Activated CD8-positive, alpha-beta T cell treated with anti-CD3 and anti-CD28 coated beads, Interleukin-2, amount 10 ng/mL, durations not matched to agents 7 days and 5 days (primary cell): ENCODE data around the gene SLC20A1. TPM values are rescaled to one million over a fixed set of nuclear protein-coding genes. Genes with fewer than 3 reads are reported as not detected.

Experiments
- ATAC-seq: fragments of 150-1000 bp; cut with Tn5 transposase; one replicate; pipeline ENCODE4 v1.10.0; 2021; ENCODE audit warnings: moderate library complexity
- CTCF ChIA-PET: fragments of 350-600 bp; sonication (Branson Sonifier 250); formaldehyde crosslinking; loops from one replicate; lab custom pipeline; 2021; ENCODE audit warnings: antibody characterized with exemption; lab: Charles Lee
- POLR2A ChIA-PET: fragments of 350-600 bp; sonication (Branson Sonifier 250); formaldehyde crosslinking; loops from one replicate; lab custom pipeline; 2021; ENCODE audit warnings: antibody characterized with exemption; lab: Charles Lee
- DNase-seq: peaks from one replicate; pipeline ENCODE4 v3.0.0-alpha.2; 2020
- H3K27ac Mint-ChIP-seq: one replicate; pipeline ENCODE4 v1.8.0; 2021; ENCODE audit warnings: mild to moderate bottlenecking, mixed read lengths
- H3K27me3 Mint-ChIP-seq: one replicate; pipeline ENCODE4 v1.8.0; 2021; ENCODE audit warnings: low read depth, mixed read lengths
- H3K36me3 Mint-ChIP-seq: one replicate; pipeline ENCODE4 v1.8.0; 2021; ENCODE audit warnings: low read depth, mixed read lengths
- H3K4me1 Mint-ChIP-seq: one replicate; pipeline ENCODE4 v1.8.0; 2021; ENCODE audit warnings: low read depth, mixed read lengths
- H3K4me3 Mint-ChIP-seq: one replicate; pipeline ENCODE4 v1.8.0; 2021; ENCODE audit warnings: mild to moderate bottlenecking, mixed read lengths
- H3K9me3 Mint-ChIP-seq: one replicate; pipeline ENCODE4 v1.8.0; 2022; ENCODE audit warnings: mixed read lengths; ENCODE audit not compliant: insufficient read depth
- total RNA-seq, 2 experiments: library from RNA; stranded (reverse); gene quantifications; one replicate each; pipeline ENCODE4 v1.2.3, GENCODE V29; 2021

The SLC20A1 gene
- total RNA-seq, 2 experiments from 2014 or later, result 115 to 120 TPM

- ATAC-seq, result no peak
- CTCF ChIA-PET, result interaction anchor here (0.9 kb wide), 1 partner anchor 14 kb away, joined by 4 read pairs; no protein-coding TSS in a partner anchor
- Mint-ChIP-seq H3K36me3 (peaks cover 13% of the 10 kb centered on the region), H3K27me3 (peaks cover 16% of the 10 kb centered on the region), H3K27ac (no peak overlapping the region), H3K4me1 (peaks cover 64% of the 10 kb centered on the region), H3K4me3 (no peak overlapping the region), H3K9me3 (no peaks in the 10 kb centered on the region)
- POLR2A ChIA-PET, result no interaction called here
- DNase-seq, result no peak
Observed at GRCh38 chr2:112639936-112640335, 5.8 kb upstream of the SLC20A1 start.

- POLR2A ChIA-PET, result no interaction called here
- ATAC-seq, result no peak
- Mint-ChIP-seq H3K27me3 (peaks cover 16% of the 10 kb centered on the region), H3K4me3 (no peak overlapping the region), H3K9me3 (no peaks in the 10 kb centered on the region), H3K4me1 (peaks cover 60% of the 10 kb centered on the region), H3K27ac (no peak overlapping the region), H3K36me3 (peaks cover 13% of the 10 kb centered on the region)
- DNase-seq, result no peak
- CTCF ChIA-PET, result interaction anchor here (1.5 to 2.8 kb wide), 2 partner anchors 9 to 51 kb away, joined by 3 to 13 read pairs; no protein-coding TSS in a partner anchor
Observed at GRCh38 chr2:112640467-112640799, 5.3 kb upstream of the SLC20A1 start.

DNA sequence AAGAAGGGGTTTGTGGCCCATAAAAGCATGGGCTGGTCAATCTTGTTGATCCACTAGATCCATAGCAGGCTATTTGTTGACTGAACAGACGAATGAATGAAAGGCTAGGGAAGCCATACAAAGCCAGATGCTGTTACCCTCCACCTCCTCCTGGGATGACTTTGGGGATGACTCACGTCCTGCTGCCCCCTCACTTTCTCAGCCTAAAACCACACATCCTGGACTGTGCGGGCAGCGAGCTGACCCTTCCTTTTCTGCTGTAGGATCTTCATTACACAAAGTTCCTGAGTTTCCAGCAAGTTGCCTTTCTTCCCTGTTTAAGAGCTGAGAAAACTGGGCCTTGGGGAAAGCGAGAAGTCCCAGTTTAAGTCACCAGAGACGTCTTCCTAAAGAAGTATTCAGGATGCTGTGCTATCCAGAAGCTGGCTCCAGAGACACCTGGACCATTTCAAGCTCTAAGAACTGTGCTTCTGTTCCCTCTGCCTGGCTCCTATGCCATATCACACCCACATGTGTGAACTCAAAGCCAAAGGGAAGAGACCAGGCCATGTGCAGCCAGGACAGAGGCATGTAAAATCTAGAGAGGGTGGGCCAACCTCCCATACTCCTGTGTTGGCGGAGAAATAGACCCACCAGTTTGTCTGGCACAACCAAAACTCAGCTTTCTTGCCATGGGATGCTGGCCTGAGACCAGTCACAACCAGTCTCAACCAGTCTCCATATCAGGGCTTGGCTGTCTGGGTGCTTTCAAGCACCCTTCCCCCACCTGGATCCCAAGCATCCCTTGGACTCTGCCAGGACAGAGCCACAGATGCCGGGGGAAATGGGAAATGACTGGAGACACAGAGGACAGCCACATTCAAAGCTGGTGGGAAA lies 4.7 kb upstream of the SLC20A1 start:
- Mint-ChIP-seq H3K27me3 (peaks cover 10% of the 10 kb centered on the region), H3K9me3 (no peaks in the 10 kb centered on the region), H3K4me1 (peaks cover 54% of the 10 kb centered on the region), H3K36me3 (peaks cover 13% of the 10 kb centered on the region), H3K27ac (no peak overlapping the region), H3K4me3 (no peak overlapping the region)
- POLR2A ChIA-PET, result interaction anchor here (0.7 kb wide), 1 partner anchor 98 kb away, joined by 3 read pairs; no protein-coding TSS in a partner anchor
- CTCF ChIA-PET, result interaction anchor here (1.5 to 2.8 kb wide), 3 partner anchors 9 to 50 kb away, joined by 3 to 13 read pairs (median 8); no protein-coding TSS in a partner anchor
- ATAC-seq (no peak), DNase-seq (no peak)

- peaks cover 9% of the 10 kb centered on the region for H3K27me3 Mint-ChIP-seq
- no peak overlapping the region for H3K4me3 Mint-ChIP-seq
- ATAC-seq, result no peak
- no peak overlapping the region for H3K27ac Mint-ChIP-seq
- no peak for DNase-seq
- ChIA-PET POLR2A (interaction anchor here (0.7 kb wide), 1 partner anchor 97 kb away, joined by 3 read pairs; no protein-coding TSS in a partner anchor), CTCF (interaction anchor here (1.5 to 2.8 kb wide), 3 partner anchors 10 to 49 kb away, joined by 3 to 13 read pairs (median 8); no protein-coding TSS in a partner anchor)
- H3K36me3 Mint-ChIP-seq, result peaks cover 13% of the 10 kb centered on the region
- peaks cover 47% of the 10 kb centered on the region for H3K4me1 Mint-ChIP-seq
- no peaks in the 10 kb centered on the region for H3K9me3 Mint-ChIP-seq
Observed at GRCh38 chr2:112641701-112642100, 4.0 kb upstream of the SLC20A1 start.

DNA sequence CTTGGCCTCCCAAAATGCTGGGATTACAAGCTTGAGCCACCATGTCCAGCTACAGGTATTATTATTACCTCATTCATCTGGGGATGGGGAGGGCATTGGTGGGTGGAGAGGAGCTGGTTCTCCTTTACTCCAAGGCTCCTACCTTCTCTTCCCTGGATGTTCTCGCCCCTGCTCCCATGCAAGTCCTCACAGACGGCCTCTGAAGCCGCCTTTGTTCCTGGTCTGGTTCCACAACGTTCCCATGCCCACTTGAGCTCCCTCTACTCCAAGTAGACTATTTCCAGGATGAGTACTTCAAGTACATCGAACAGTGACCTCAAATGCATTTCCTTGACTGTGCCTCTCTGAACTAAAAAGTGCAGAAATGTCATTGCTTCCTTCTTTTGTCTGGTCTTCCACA lies 3.2 kb upstream of the SLC20A1 start:
- Mint-ChIP-seq H3K27ac (no peak overlapping the region), H3K36me3 (peaks cover 22% of the 10 kb centered on the region)

DNA sequence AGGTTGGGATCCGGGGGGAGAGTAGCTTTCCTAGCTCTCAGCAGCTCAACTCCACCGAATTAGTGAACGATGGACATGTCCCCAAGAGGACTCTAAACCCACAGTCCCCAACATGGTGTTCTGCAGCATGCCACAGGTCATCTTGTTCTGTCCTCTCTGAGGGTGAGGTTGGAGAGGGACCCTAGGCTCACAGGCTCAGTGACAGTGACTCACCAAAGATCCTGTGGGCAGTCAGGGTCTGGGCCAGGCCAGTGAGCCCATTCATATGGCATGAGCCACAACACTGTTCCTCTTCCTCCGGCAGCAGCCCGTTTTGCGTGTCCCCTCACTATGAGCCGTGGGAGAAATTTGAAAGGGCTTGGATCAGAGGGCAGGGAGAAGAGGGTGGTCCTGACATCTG lies 2.8 kb upstream of the SLC20A1 start:
- no peak for ATAC-seq
- H3K36me3 Mint-ChIP-seq, result peaks cover 26% of the 10 kb centered on the region
- ChIA-PET CTCF (interaction anchor here (0.7 to 2.8 kb wide), 4 partner anchors 11 to 23 kb away, joined by 3 to 13 read pairs (median 6); no protein-coding TSS in a partner anchor), POLR2A (interaction anchor here (1.6 kb wide), 1 partner anchor 50 kb away, joined by 4 read pairs; no protein-coding TSS in a partner anchor)
- H3K4me1 Mint-ChIP-seq, result peaks cover 50% of the 10 kb centered on the region
- H3K27ac Mint-ChIP-seq, result no peak overlapping the region
- no peak overlapping the region for H3K4me3 Mint-ChIP-seq
- H3K9me3 Mint-ChIP-seq, result no peaks in the 10 kb centered on the region
- peaks cover 9% of the 10 kb centered on the region for H3K27me3 Mint-ChIP-seq
- no peak for DNase-seq

More for the DNA sequence above, 3.2 kb upstream of the SLC20A1 start:
- no peak for DNase-seq
- Mint-ChIP-seq H3K9me3 (no peaks in the 10 kb centered on the region), H3K27me3 (peaks cover 9% of the 10 kb centered on the region), H3K4me3 (no peak overlapping the region), H3K4me1 (peaks cover 46% of the 10 kb centered on the region)
- CTCF ChIA-PET, result interaction anchor here (0.7 to 2.8 kb wide), 4 partner anchors 11 to 24 kb away, joined by 3 to 13 read pairs (median 6); no protein-coding TSS in a partner anchor
- POLR2A ChIA-PET, result interaction anchor here (1.6 kb wide), 1 partner anchor 50 kb away, joined by 4 read pairs; no protein-coding TSS in a partner anchor
- no peak for ATAC-seq

- ChIA-PET CTCF (interaction anchor here (1.3 to 6.3 kb wide), 3 partner anchors 15 to 83 kb away, joined by 3 to 133 read pairs (median 28); no protein-coding TSS in a partner anchor), POLR2A (interaction anchor here (1.6 kb wide), 1 partner anchor 49 kb away, joined by 4 read pairs; no protein-coding TSS in a partner anchor)
- H3K4me1 Mint-ChIP-seq, result peaks cover 55% of the 10 kb centered on the region
- ATAC-seq (no peak), DNase-seq (no peak)
- peaks cover 31% of the 10 kb centered on the region for H3K36me3 Mint-ChIP-seq
- H3K4me3 Mint-ChIP-seq, result no peak overlapping the region
- H3K27ac Mint-ChIP-seq, result no peak overlapping the region
- no peaks in the 10 kb centered on the region for H3K9me3 Mint-ChIP-seq
- peaks cover 6% of the 10 kb centered on the region for H3K27me3 Mint-ChIP-seq
Observed at GRCh38 chr2:112643488-112643887, 2.3 kb upstream of the SLC20A1 start.

DNA sequence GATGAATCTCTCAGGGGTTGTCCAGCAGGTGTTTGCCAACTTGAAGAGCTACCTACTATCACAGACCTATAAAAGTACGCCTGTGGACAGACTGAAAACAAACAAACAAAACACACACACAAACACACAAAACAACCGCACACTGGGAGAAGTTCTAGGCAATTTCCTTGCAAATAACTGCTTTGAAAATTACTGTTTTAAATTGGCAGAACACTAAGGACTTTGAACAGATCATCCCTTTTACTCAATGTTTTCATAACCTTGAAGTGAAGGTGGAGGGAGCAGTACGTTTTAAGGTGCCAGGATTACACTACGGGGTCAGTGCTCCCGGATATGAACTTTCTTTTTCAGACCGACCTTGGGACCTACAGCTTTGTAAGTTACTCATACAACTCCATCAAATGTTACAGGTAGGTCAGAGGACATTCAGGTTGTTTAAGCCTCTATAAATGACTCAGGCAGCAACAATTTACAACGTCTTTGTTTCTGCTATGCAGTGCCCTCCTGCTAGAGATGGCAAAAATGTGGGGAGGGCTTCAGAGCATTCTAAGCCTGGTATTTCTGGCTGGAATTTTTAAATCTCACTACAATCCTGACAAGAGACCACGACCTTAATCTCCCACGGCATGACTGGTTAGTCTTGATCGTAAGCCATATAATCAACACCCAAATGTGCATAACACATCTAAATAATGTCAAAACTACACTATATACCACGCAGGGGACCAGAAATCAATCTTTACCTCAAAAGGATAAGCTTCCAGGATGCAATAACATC lies 1.4 kb upstream of the SLC20A1 start:
- Mint-ChIP-seq H3K27me3 (peaks cover 6% of the 10 kb centered on the region), H3K27ac (peak overlapping the region; percentile 90), H3K9me3 (no peaks in the 10 kb centered on the region), H3K4me3 (peak overlapping the region; percentile 88), H3K4me1 (peaks cover 63% of the 10 kb centered on the region), H3K36me3 (peaks cover 39% of the 10 kb centered on the region)
- no peak for DNase-seq
- no peak for ATAC-seq
- CTCF ChIA-PET, result interaction anchor here (0.9 to 6.3 kb wide), 10 partner anchors 8 to 383 kb away, joined by 3 to 133 read pairs (median 6); no protein-coding TSS in a partner anchor
- POLR2A ChIA-PET, result interaction anchor here (0.5 to 4.6 kb wide), 7 partner anchors 9 to 528 kb away, joined by 3 to 45 read pairs (median 6); no protein-coding TSS in a partner anchor

DNA sequence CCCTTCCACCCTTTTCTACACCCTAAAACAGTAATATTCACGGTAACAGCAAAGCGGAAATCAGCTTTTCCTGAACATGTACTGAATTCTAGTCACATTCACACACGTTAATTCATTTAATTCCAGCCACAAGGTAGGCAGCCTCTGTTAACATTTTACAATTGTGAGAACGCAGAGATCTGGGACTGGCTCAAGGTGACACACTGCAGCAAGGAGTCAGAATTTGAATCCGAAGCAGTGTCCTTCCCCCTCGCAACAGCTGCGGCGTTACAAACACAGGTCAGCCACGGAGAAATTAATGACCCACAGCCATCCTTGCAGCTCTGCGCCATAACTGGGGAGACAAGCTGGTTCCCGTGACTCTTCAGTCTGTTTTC lies 818 bp upstream of the SLC20A1 start:
- peaks cover 5% of the 10 kb centered on the region for H3K27me3 Mint-ChIP-seq
- CTCF ChIA-PET, result interaction anchor here (0.9 to 6.3 kb wide), 14 partner anchors 8 to 384 kb away, joined by 3 to 133 read pairs (median 4); no protein-coding TSS in a partner anchor
- H3K27ac Mint-ChIP-seq, result peak overlapping the region; percentile 90
- H3K9me3 Mint-ChIP-seq, result no peaks in the 10 kb centered on the region
- POLR2A ChIA-PET, result interaction anchor here (0.5 to 4.6 kb wide), 10 partner anchors 9 to 528 kb away, joined by 3 to 45 read pairs (median 6); no protein-coding TSS in a partner anchor
- peaks cover 45% of the 10 kb centered on the region for H3K36me3 Mint-ChIP-seq
- H3K4me3 Mint-ChIP-seq, result peak overlapping the region; percentile 88
- no peak for DNase-seq
- no peak for ATAC-seq
- peaks cover 68% of the 10 kb centered on the region for H3K4me1 Mint-ChIP-seq

DNA sequence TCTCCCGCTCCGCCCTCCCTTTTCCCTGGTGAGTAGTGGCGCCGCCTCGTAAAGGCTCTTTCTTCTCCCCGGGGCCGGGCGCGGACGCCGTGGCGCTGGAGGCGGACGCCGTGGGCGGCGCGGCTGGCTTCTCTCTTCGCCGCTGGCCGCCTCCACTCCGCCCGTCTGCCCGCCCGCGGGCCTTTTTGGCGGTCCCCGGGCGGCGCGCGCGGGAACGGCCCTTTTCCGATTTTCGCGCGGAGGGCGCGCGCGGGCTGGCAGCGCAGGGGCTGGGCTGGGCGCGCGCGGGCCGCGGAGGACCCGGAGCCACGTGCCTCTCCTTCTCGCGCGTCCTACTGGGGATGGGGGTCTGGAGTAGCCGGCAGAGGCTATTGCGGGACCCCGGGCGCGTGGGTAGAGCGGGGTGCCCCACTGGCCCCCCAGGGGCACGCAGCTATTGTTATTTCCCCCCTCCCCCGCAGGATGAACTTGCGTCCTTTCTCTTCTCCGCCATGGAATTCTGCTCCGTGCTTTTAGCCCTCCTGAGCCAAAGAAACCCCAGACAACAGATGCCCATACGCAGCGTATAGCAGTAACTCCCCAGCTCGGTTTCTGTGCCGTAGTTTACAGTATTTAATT lies 472 bp downstream of the SLC20A1 start:
- peak overlapping the region; percentile 92 for H3K4me3 Mint-ChIP-seq
- no peak for ATAC-seq
- H3K27ac Mint-ChIP-seq, result peak overlapping the region; percentile 85
- ChIA-PET CTCF (interaction anchor here (0.7 to 6.3 kb wide), 11 partner anchors 13 to 106 kb away, joined by 3 to 133 read pairs (median 7); no protein-coding TSS in a partner anchor), POLR2A (interaction anchor here (0.5 to 4.6 kb wide), 10 partner anchors 8 to 1034 kb away, joined by 3 to 45 read pairs (median 6); no protein-coding TSS in a partner anchor)
- peak; percentile 61 for DNase-seq
- peaks cover 3% of the 10 kb centered on the region for H3K27me3 Mint-ChIP-seq
- peaks cover 65% of the 10 kb centered on the region for H3K4me1 Mint-ChIP-seq
- no peaks in the 10 kb centered on the region for H3K9me3 Mint-ChIP-seq
- H3K36me3 Mint-ChIP-seq, result peaks cover 48% of the 10 kb centered on the region
